Activated CD4-positive, alpha-beta T cell treated with anti-CD3 and anti-CD28 coated beads, Interleukin-2, amount 10 ng/mL, durations not matched to agents 24 days and 14 days (primary cell): ENCODE data around the gene TSPAN5. TPM values are rescaled to one million over a fixed set of nuclear protein-coding genes. Genes with fewer than 3 reads are reported as not detected.
"Not testable (repeated sequence)": the region's sequence is repeated elsewhere in the genome, so short reads cannot be mapped to it uniquely, and the experiment has no call there.

Source experiments
- DNase-seq: peaks from one replicate; pipeline ENCODE4 v3.0.0; 2022
- H3K27ac Mint-ChIP-seq: one replicate; pipeline ENCODE4 v1.8.0; 2022; ENCODE audit warnings: mild to moderate bottlenecking, mixed read lengths
- H3K27me3 Mint-ChIP-seq: one replicate; pipeline ENCODE4 v1.8.0; 2022; ENCODE audit warnings: mixed read lengths
- H3K36me3 Mint-ChIP-seq: one replicate; pipeline ENCODE4 v1.8.0; 2022; ENCODE audit warnings: low read depth, mild to moderate bottlenecking, mixed read lengths
- H3K4me1 Mint-ChIP-seq: one replicate; pipeline ENCODE4 v1.8.0; 2021; ENCODE audit warnings: mixed read lengths
- H3K4me3 Mint-ChIP-seq: one replicate; pipeline ENCODE4 v1.8.0; 2022; ENCODE audit warnings: mild to moderate bottlenecking, moderate library complexity, mixed read lengths
- H3K9me3 Mint-ChIP-seq: one replicate; pipeline ENCODE4 v1.8.0; 2021; ENCODE audit warnings: mixed read lengths
- intact Hi-C: fragments of 100-400 bp; cut with micrococcal nuclease; formaldehyde crosslinking; loops from one replicate; pipeline ENCODE4 v1.15.1; 2023
- total RNA-seq: library from RNA; stranded (reverse); gene quantifications from 2 replicates; pipeline ENCODE4 v1.2.3, GENCODE V29; 2022

TSPAN5 gene
- total RNA-seq, 1 donor from 2014 or later: 30.7 TPM

- no peaks in the 10 kb centered on the region for H3K27me3 Mint-ChIP-seq
- H3K4me1 Mint-ChIP-seq: peaks cover 24% of the 10 kb centered on the region
Measured at GRCh38 chr4:98546910-98547594, 111.4 kb downstream of the TSPAN5 start.

DNA sequence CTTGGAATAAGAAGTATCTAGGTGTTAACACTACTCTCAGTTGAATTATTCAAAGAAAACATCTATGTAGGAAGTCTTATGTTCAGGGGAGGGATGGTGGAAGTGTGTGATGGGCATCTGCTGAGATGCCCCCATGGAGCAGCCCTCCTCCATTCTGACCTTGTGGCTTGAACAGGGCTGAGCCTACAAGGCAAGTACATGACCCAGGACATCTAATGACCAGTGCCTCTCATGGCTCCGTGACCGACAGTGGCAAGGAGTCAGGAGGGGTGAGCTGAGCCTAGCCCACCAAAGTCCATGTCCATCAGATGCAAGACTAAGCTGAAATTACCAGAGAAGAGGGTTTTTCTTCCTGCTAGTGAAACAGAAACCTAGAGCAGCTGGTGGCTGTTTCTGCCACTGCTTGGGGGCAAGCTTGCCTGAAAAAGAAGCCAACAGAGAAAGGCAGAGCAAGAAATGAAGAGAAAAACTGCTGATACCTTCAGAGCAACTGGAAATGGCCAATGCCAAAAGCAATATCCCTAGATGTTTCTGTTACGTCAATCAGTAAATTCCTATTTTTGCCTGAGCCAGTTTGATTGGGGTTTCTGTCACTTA, 113.5 kb downstream of the TSPAN5 start:
- H3K4me1 Mint-ChIP-seq: peaks cover 20% of the 10 kb centered on the region
- intact Hi-C loops: no loop called here
- no peaks in the 10 kb centered on the region for H3K9me3 Mint-ChIP-seq
- H3K27me3 Mint-ChIP-seq: no peaks in the 10 kb centered on the region
- DNase-seq: peak; percentile 66
- H3K4me3 Mint-ChIP-seq: no peak overlapping the region
- H3K36me3 Mint-ChIP-seq: peaks cover 2% of the 10 kb centered on the region
- no peak overlapping the region for H3K27ac Mint-ChIP-seq

More at GRCh38 chr4:98546910-98547594, 111.4 kb downstream of the TSPAN5 start:
- Mint-ChIP-seq H3K4me3 (no peak overlapping the region), H3K27ac (no peak overlapping the region), H3K9me3 (peaks cover 15% of the 10 kb centered on the region), H3K36me3 (peaks cover 11% of the 10 kb centered on the region)
- DNase-seq: no peak
- intact Hi-C loops: no loop called here

- Mint-ChIP-seq H3K9me3 (no peaks in the 10 kb centered on the region), H3K36me3 (peaks cover 3% of the 10 kb centered on the region), H3K27ac (peak overlapping the region; percentile 26), H3K4me3 (no peak overlapping the region), H3K27me3 (no peaks in the 10 kb centered on the region), H3K4me1 (peaks cover 20% of the 10 kb centered on the region)
- intact Hi-C loops: no loop called here
- no peak for DNase-seq
Measured at GRCh38 chr4:98544141-98544817, 114.1 kb downstream of the TSPAN5 start.

DNA sequence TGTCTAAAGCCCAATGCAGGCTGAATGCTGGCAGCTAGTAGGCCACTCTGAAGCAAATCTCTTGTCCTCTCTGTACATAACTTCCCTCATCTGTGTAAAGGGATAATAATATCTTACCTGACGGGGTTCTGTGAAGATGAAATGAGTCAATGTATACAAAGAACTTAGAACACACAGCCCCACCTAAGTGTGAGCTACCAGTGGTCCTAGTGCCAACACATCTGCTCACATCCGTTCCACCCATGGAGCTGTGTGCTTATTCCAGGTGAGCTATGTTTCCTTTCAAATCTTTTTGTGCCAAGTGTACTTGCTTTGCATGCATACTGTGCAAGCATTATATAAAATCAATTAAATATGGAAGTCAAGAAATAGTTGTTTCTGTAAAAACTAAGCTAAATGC, 116.4 kb downstream of the TSPAN5 start:
- Mint-ChIP-seq H3K4me3 (no peak overlapping the region), H3K27me3 (no peaks in the 10 kb centered on the region), H3K36me3 (peaks cover 5% of the 10 kb centered on the region), H3K9me3 (no peaks in the 10 kb centered on the region), H3K27ac (no peak overlapping the region), H3K4me1 (peaks cover 18% of the 10 kb centered on the region)
- DNase-seq: no peak
- intact Hi-C loops: no loop called here

DNA sequence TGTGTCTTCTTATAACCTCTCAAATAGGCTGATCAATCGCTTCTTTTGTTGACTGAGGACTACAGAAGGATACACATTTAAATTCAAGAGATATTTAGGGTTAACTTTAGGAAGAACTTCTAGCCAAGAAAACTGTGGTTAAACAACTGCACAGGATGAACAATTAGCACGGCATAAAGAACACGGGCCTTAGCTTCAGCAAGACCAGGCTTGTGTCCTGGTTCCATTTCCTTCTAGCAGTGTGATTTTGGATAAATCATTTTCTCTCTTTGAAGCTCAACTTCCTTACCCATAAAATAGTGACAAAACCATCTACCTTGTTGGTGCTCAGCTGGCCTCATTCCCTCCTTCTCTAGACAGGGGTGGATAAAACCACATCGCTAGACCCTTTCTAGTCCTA, 117.6 kb downstream of the TSPAN5 start:
- peaks cover 10% of the 10 kb centered on the region for H3K36me3 Mint-ChIP-seq
- H3K9me3 Mint-ChIP-seq: peaks cover under 1% of the 10 kb centered on the region
- H3K4me3 Mint-ChIP-seq: no peak overlapping the region
- peaks cover 15% of the 10 kb centered on the region for H3K4me1 Mint-ChIP-seq
- H3K27ac Mint-ChIP-seq: no peak overlapping the region
- no peaks in the 10 kb centered on the region for H3K27me3 Mint-ChIP-seq
- DNase-seq: no peak
- intact Hi-C loops: no loop called here

DNA sequence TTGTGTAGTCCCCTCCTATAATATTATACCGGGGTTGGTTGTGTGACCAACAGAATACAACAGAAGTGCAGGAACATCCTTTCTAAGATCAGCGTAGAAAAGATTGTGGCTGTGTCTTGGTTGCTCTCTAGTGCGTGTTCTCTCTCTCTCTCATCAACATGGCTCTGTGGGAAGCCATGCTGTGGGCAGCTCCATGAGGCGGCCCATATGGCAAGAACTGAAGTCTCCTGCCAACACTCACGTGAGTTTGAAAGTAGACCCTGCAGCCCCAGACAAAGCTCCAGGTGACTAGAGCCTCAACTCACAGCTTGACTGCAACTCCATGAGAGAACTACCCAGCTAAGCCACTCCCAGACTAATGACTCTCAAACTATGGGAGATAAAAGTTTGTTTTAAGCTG, 118.7 kb downstream of the TSPAN5 start:
- H3K9me3 Mint-ChIP-seq: peaks cover 4% of the 10 kb centered on the region
- intact Hi-C loops: no loop called here
- DNase-seq: no peak
- peaks cover 13% of the 10 kb centered on the region for H3K36me3 Mint-ChIP-seq
- no peaks in the 10 kb centered on the region for H3K27me3 Mint-ChIP-seq
- no peak overlapping the region for H3K4me3 Mint-ChIP-seq
- no peak overlapping the region for H3K27ac Mint-ChIP-seq
- peaks cover 9% of the 10 kb centered on the region for H3K4me1 Mint-ChIP-seq

- H3K27ac Mint-ChIP-seq: no peak overlapping the region
- peaks cover 14% of the 10 kb centered on the region for H3K36me3 Mint-ChIP-seq
- no peaks in the 10 kb centered on the region for H3K27me3 Mint-ChIP-seq
- H3K4me3 Mint-ChIP-seq: no peak overlapping the region
- no peak for DNase-seq
- H3K4me1 Mint-ChIP-seq: peaks cover 8% of the 10 kb centered on the region
- intact Hi-C loops: no loop called here
- H3K9me3 Mint-ChIP-seq: peaks cover 4% of the 10 kb centered on the region
Measured at GRCh38 chr4:98539299-98539698, 119.1 kb downstream of the TSPAN5 start.

DNA sequence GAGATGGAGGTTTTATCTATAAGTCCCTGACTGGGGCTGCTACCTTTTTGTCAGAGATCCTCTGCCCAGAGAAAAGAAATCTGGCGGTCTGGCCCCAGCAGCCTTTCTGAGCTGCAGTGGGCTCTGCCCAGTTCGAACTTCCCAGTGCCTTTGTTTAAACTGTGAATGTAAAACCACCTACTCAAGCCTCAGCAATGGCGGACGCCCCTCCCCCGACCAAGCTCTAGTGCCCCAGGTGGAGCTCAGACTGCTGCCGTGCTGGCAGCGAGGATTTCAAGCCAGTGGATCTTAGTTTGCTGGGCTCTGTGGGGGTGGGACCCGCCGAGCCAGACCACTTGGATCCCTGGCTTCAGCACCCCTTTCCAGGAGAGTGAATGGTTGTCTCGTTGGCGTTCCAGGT, 121.8 kb downstream of the TSPAN5 start:
- H3K9me3 Mint-ChIP-seq: peaks cover 8% of the 10 kb centered on the region

GRCh38 chr4:98534146-98534545, 124.3 kb downstream of the TSPAN5 start:
- H3K9me3 Mint-ChIP-seq, H3K27me3 Mint-ChIP-seq, intact Hi-C loops, DNase-seq, H3K4me3 Mint-ChIP-seq: not testable (repeated sequence)
- Mint-ChIP-seq H3K36me3 (peaks cover 18% of the 10 kb centered on the region), H3K27ac (peak overlapping the region; percentile 76), H3K4me1 (peaks cover 26% of the 10 kb centered on the region)

More for the DNA sequence above, 121.8 kb downstream of the TSPAN5 start:
- Mint-ChIP-seq H3K27ac (no peak overlapping the region), H3K27me3 (no peaks in the 10 kb centered on the region), H3K4me1 (peaks cover 12% of the 10 kb centered on the region), H3K4me3 (no peak overlapping the region), H3K36me3 (peaks cover 18% of the 10 kb centered on the region)
- DNase-seq: no peak
- intact Hi-C loops: no loop called here

GRCh38 chr4:98530572-98530971, 127.8 kb downstream of the TSPAN5 start:
- intact Hi-C loops: no loop called here
- Mint-ChIP-seq H3K9me3 (peaks cover 6% of the 10 kb centered on the region), H3K4me1 (peaks cover 37% of the 10 kb centered on the region), H3K36me3 (peaks cover 14% of the 10 kb centered on the region), H3K4me3 (no peak overlapping the region), H3K27ac (no peak overlapping the region), H3K27me3 (no peaks in the 10 kb centered on the region)
- no peak for DNase-seq

GRCh38 chr4:98529970-98530569, 128.3 kb downstream of the TSPAN5 start:
- no peak overlapping the region for H3K27ac Mint-ChIP-seq
- H3K4me1 Mint-ChIP-seq: peaks cover 37% of the 10 kb centered on the region
- no peaks in the 10 kb centered on the region for H3K27me3 Mint-ChIP-seq
- H3K9me3 Mint-ChIP-seq: peaks cover 5% of the 10 kb centered on the region
- intact Hi-C loops: loop anchor here (1.0 to 2.0 kb wide), 3 partner anchors 19 to 73 kb away; no protein-coding TSS in a partner anchor
- peaks cover 14% of the 10 kb centered on the region for H3K36me3 Mint-ChIP-seq
- no peak for DNase-seq
- H3K4me3 Mint-ChIP-seq: no peak overlapping the region

DNA sequence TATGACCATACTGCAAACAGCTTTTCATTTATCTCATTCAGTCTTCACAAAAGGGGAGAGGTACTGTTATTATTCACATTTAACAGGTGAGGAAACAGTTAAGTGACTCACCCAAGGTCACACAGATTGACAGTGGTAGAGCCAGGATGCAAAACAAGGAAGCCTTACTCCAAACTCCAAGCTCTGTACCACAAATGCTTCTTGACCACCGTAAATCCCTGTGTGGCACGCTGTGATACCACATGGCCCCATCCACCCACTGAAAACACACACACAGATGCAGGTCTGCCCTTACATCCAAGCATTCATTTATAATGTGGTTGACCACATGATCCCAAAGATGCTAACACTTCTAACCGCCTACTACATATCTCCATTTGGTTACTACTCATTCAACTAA, 129.5 kb downstream of the TSPAN5 start:
- H3K4me1 Mint-ChIP-seq: peaks cover 29% of the 10 kb centered on the region
- H3K27me3 Mint-ChIP-seq: no peaks in the 10 kb centered on the region
- H3K4me3 Mint-ChIP-seq: no peak overlapping the region
- intact Hi-C loops: loop anchor here (1.0 to 2.0 kb wide), 3 partner anchors 18 to 74 kb away; no protein-coding TSS in a partner anchor
- no peak for DNase-seq
- peaks cover 5% of the 10 kb centered on the region for H3K9me3 Mint-ChIP-seq
- H3K27ac Mint-ChIP-seq: peak overlapping the region; percentile 82
- peaks cover 10% of the 10 kb centered on the region for H3K36me3 Mint-ChIP-seq

DNA sequence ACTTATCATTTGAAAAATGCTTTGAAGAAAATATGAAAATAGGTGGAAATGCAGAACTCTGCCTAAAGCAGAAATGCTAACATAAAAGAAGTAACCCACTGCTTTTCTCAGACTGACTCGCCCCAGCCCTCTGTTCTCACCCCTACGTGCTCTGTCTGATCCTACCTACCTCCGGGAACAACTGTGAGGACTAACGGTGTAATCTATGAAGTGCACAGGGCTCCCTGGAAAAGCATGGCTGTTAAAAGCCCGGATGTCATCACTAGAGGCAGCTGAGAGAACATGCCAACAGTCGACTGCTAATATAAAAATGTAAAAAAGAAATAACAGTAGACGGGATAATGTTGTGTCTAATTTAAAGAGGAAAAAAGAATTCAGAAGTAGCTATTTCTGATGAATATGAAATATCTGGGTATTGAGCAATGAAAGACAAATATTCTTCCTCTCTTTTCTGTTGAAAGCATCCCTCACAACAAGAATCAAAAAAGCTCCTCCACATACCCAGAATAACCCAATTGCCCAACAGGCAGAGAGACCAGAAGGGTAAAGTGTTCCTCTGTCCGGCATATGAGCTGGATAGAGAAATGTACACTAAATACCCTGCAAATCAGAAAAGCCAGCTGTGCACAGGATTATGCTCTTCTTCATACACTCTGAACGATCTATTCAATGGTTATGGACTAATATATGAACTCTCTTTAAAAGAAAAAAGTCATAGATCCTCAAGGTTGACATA, 130.7 kb downstream of the TSPAN5 start:
- Mint-ChIP-seq H3K4me3 (no peak overlapping the region), H3K27ac (no peak overlapping the region), H3K4me1 (peaks cover 31% of the 10 kb centered on the region), H3K9me3 (peaks cover 5% of the 10 kb centered on the region), H3K36me3 (peaks cover 10% of the 10 kb centered on the region), H3K27me3 (no peaks in the 10 kb centered on the region)
- DNase-seq: no peak
- intact Hi-C loops: loop anchor here (2.0 kb wide), 2 partner anchors 17 to 75 kb away; no protein-coding TSS in a partner anchor
